Osteocyte (in vitro differentiated cells): Measurements from ENCODE around the gene PIGN. TPM values are rescaled to one million over a fixed set of nuclear protein-coding genes. Genes with fewer than 3 reads are reported as not detected.

ENCODE experiments used
- DNase-seq: peaks from one replicate; pipeline ENCODE4 v3.0.0; 2021; ENCODE audit warnings: mixed read lengths; ENCODE audit not compliant: unreplicated experiment; ENCODE audit errors: extremely low spot score
- H3K27ac Mint-ChIP-seq: one replicate; pipeline ENCODE4 v1.8.0; 2021; ENCODE audit warnings: mild to moderate bottlenecking, mixed read lengths; ENCODE audit not compliant: unreplicated experiment
- H3K27me3 Mint-ChIP-seq: one replicate; pipeline ENCODE4 v1.8.0; 2021; ENCODE audit warnings: mixed read lengths; ENCODE audit not compliant: unreplicated experiment
- H3K36me3 Mint-ChIP-seq: one replicate; pipeline ENCODE4 v1.8.0; 2021; ENCODE audit warnings: mixed read lengths; ENCODE audit not compliant: unreplicated experiment
- H3K4me1 Mint-ChIP-seq: one replicate; pipeline ENCODE4 v1.8.0; 2021; ENCODE audit warnings: mixed read lengths; ENCODE audit not compliant: unreplicated experiment
- H3K4me3 Mint-ChIP-seq: one replicate; pipeline ENCODE4 v1.8.0; 2021; ENCODE audit warnings: mild to moderate bottlenecking, moderate library complexity, mixed read lengths; ENCODE audit not compliant: unreplicated experiment
- H3K9me3 Mint-ChIP-seq: one replicate; pipeline ENCODE4 v1.8.0; 2021; ENCODE audit warnings: mixed read lengths; ENCODE audit not compliant: unreplicated experiment
- total RNA-seq: library from RNA; stranded (reverse); gene quantifications from 2 replicates; pipeline ENCODE4 v1.2.1, GENCODE V29; 2021
- TF ChIP-seq, protein P1 (sequence below): fragments of 200-600 bp; sonication (generic); IDR thresholded peaks from 2 replicates; pipeline ENCODE4 v1.5.0; 2021; ENCODE audit warnings: antibody characterized with exemption, mild to moderate bottlenecking, moderate library complexity

The PIGN gene
- total RNA-seq, 1 donor from 2014 or later = 39.2 TPM

DNA sequence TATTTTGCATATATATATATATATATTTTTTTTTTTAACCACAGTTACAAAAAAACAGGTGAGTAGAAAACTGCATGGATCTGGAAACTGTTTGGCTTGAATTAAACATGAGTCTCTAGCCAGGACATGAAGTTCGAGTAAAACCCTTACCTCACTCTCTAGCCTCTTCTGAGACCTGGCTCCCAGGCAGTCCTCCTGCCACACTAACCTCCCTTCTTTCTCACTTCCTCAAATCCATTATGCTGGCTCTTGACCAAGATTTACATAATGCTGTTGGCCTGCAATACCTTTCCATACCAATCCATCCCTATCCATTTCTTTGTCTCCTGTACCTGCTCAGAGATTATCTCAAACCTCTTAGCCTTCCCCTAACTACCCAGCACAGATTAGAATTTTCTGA, 34.0 kb downstream of the PIGN start:
- Mint-ChIP-seq H3K4me3 (no peak overlapping the region), H3K27me3 (no peaks in the 10 kb centered on the region), H3K4me1 (no peaks in the 10 kb centered on the region), H3K36me3 (peaks cover 15% of the 10 kb centered on the region), H3K27ac (no peak overlapping the region), H3K9me3 (no peaks in the 10 kb centered on the region)
- DNase-seq = no peak
- TF ChIP-seq, protein P1, sequence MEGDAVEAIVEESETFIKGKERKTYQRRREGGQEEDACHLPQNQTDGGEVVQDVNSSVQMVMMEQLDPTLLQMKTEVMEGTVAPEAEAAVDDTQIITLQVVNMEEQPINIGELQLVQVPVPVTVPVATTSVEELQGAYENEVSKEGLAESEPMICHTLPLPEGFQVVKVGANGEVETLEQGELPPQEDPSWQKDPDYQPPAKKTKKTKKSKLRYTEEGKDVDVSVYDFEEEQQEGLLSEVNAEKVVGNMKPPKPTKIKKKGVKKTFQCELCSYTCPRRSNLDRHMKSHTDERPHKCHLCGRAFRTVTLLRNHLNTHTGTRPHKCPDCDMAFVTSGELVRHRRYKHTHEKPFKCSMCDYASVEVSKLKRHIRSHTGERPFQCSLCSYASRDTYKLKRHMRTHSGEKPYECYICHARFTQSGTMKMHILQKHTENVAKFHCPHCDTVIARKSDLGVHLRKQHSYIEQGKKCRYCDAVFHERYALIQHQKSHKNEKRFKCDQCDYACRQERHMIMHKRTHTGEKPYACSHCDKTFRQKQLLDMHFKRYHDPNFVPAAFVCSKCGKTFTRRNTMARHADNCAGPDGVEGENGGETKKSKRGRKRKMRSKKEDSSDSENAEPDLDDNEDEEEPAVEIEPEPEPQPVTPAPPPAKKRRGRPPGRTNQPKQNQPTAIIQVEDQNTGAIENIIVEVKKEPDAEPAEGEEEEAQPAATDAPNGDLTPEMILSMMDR = no peak

DNA sequence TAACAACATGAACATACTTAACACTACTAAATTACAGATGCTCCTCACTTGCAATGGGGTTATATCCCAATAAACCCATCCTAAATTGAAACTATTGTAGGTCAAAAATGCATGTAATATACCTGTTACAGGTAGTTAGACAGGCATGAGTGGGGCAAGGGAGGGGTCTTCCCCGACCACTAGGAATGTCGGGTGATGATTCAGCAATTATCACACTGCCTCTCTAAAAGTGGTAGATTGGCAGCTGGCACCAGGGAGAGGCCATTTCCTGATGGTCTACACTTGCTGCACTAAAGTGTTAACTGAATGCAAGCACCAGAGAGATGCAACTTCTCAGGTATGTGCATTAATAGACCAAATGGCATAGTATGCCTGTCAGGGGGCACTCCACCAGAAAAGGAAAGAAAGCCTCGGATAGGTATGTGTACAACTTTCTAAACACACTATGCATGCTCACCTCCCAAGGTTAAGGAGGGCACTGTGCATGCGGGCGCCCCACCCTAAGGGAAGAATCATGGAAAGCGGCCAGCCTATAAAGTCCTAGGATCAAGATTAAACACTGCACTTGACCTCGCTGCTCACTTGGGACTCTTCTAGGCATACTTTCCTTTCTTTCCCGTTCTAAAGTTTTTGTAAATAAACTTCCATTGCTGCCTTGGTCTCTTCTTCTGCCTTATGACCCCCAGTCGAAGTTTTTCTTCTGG, 35.6 kb downstream of the PIGN start:
- Mint-ChIP-seq H3K27ac (no peak overlapping the region), H3K27me3 (no peaks in the 10 kb centered on the region)
- TF ChIP-seq, protein P1 = no peak

DNA sequence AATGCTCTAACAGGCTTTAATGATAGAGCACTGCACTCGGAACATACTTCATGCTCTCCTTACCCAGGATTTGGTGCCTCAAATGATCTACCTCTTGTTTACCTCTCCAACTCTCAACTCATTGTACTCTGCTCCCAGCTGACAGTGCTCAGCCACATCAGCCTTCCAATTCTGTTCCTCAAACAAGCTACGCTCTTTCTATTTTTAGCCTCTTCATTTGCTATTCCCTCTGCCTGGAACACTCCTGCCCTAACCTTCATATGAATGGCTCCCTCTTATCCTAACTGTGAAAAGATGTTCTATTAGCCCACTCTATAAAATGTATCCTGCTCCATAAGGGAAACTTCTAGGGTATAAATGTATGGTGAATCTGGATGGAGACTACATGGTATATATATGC, 42.5 kb downstream of the PIGN start:
- H3K4me1 Mint-ChIP-seq = peaks cover 10% of the 10 kb centered on the region
- no peak overlapping the region for H3K27ac Mint-ChIP-seq
- H3K4me3 Mint-ChIP-seq = no peak overlapping the region
- peaks cover 16% of the 10 kb centered on the region for H3K36me3 Mint-ChIP-seq
- TF ChIP-seq, protein P1 = no peak
- no peaks in the 10 kb centered on the region for H3K9me3 Mint-ChIP-seq
- no peaks in the 10 kb centered on the region for H3K27me3 Mint-ChIP-seq
- no peak for DNase-seq

More for the DNA sequence above, 35.6 kb downstream of the PIGN start:
- Mint-ChIP-seq H3K4me3 (no peak overlapping the region), H3K4me1 (peaks cover 5% of the 10 kb centered on the region), H3K9me3 (no peaks in the 10 kb centered on the region), H3K36me3 (peaks cover 10% of the 10 kb centered on the region)
- DNase-seq = no peak

DNA sequence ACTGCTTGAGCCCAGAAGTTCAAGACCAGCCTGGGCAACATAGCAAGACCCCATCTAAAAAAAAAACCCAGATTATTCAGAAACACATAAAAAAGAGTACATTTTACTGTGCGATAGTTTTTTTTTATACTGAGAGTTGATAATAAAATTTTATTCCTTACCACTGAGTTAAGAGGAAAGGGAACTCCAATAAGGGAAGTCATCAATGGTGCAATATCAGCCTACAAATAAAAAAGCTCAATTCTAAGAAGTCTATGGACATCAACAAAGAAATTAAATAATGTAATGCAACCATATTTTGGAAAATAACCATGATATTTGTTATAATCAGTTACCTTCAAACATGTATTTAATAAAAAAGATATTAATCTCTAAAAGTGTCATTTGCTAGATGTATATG, 46.6 kb downstream of the PIGN start:
- Mint-ChIP-seq H3K36me3 (peaks cover 18% of the 10 kb centered on the region), H3K9me3 (no peaks in the 10 kb centered on the region), H3K4me3 (no peak overlapping the region)

More for the DNA sequence above, 46.6 kb downstream of the PIGN start:
- TF ChIP-seq, protein P1 = no peak
- DNase-seq = no peak
- H3K27me3 Mint-ChIP-seq = no peaks in the 10 kb centered on the region
- H3K27ac Mint-ChIP-seq = no peak overlapping the region
- H3K4me1 Mint-ChIP-seq = peaks cover 5% of the 10 kb centered on the region
